NT2/D1 (cell line): ENCODE data around the gene ITGB5.
"Not testable (repeated sequence)": the region's sequence is repeated elsewhere in the genome, so short reads cannot be mapped to it uniquely, and the experiment has no call there.

Experiments
- DNase-seq: peaks from one replicate; pipeline ENCODE4 v3.0.0-alpha.2; 2011; ENCODE audit warnings: low read depth, low spot score
- H3K27me3 ChIP-seq: 2 replicates; pipeline ENCODE4 v1.6.0; 2011; ENCODE audit warnings: mild to moderate bottlenecking; ENCODE audit not compliant: insufficient read length, insufficient read depth
- H3K36me3 ChIP-seq: 2 replicates; pipeline ENCODE4 v1.6.1; 2011; ENCODE audit warnings: mild to moderate bottlenecking, low read length, mixed read lengths; ENCODE audit not compliant: insufficient read depth, insufficient read length
- H3K4me1 ChIP-seq: 2 replicates; pipeline ENCODE4 v1.5.1; 2011; ENCODE audit not compliant: insufficient read depth, insufficient read length
- H3K4me3 ChIP-seq: 2 replicates; pipeline ENCODE4 v1.5.1; 2011; ENCODE audit warnings: low read depth; ENCODE audit not compliant: insufficient read length
- H3K9ac ChIP-seq: 2 replicates; pipeline ENCODE4 v1.6.0; 2011; ENCODE audit warnings: low read depth; ENCODE audit not compliant: insufficient read length
- H3K9me3 ChIP-seq: 2 replicates; pipeline ENCODE4 v1.5.1; 2011; ENCODE audit warnings: mild to moderate bottlenecking, low read length; ENCODE audit not compliant: insufficient read depth
- SUZ12 ChIP-seq: IDR thresholded peaks from 2 replicates; pipeline ENCODE4 v1.6.1; 2011; ENCODE audit not compliant: insufficient read length, insufficient read depth; ENCODE audit errors: extremely low read depth
- YY1 ChIP-seq: IDR thresholded peaks from 2 replicates; pipeline ENCODE4 v1.6.1; 2011; ENCODE audit not compliant: insufficient read length, insufficient read depth
- ZNF274 ChIP-seq: IDR thresholded peaks from 2 replicates; pipeline ENCODE4 v1.6.1; 2011; ENCODE audit warnings: mild to moderate bottlenecking, low read depth, low read length

ITGB5 gene

DNA sequence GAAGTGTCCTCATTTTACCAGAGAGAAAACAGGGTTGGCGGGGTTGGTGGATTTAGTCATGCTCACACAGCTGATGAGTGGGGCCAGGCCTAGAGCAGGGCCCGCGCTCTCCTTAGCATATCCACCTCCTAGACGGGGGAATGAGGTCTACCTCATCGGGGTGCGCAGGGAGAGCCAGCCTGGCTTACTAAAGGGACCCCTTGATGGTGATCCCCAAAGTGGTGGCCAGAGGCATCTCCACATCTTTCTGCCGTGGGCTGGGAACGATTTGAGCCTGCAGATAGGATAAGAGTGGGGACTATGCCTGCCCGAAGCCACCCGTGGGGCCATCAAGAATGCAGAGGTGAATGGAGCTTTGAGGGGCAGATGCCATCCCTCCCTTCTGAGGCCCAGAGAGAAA, 87.5 kb downstream of the ITGB5 start:
- no peak for TF ChIP-seq ZNF274
- TF ChIP-seq YY1, result no peak
- TF ChIP-seq SUZ12, result no peak
- H3K9ac ChIP-seq, result no peak overlapping the region
- no peak for DNase-seq
- no peaks in the 10 kb centered on the region for H3K9me3 ChIP-seq
- H3K27me3 ChIP-seq, result no peaks in the 10 kb centered on the region
- H3K4me1 ChIP-seq, result peaks cover 3% of the 10 kb centered on the region
- H3K36me3 ChIP-seq, result peaks cover 62% of the 10 kb centered on the region
- H3K4me3 ChIP-seq, result no peak overlapping the region

DNA sequence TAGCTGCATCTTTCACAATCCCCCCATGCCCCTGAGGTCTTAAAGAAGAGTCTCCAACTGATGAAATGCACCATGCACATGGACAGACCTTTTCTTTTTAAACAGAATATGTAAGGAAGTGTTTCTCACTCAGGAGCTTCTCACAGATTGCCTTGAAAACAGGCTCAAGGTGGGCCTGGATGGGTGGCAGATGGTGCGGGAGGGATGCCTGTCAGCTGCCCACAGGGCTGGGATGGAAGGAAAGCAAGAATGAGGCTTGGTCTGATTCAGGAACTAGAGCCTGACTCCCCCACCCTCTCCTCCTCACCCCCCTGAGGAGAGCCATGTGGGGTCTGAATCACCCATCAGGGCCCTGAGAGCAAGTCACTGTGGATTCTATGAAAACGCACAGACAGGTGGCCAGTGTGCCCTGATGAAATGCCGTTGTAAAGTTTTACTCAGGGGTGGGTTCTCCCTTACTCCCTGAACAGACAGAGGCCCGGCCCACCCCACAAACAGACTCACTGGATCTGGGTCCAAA, 89.7 kb downstream of the ITGB5 start:
- DNase-seq, result no peak
- Histone ChIP-seq H3K36me3 (peaks cover 68% of the 10 kb centered on the region), H3K9ac (no peak overlapping the region), H3K27me3 (no peaks in the 10 kb centered on the region), H3K9me3 (no peaks in the 10 kb centered on the region), H3K4me1 (peaks cover 3% of the 10 kb centered on the region), H3K4me3 (no peak overlapping the region)
- TF ChIP-seq ZNF274, result no peak
- no peak for TF ChIP-seq YY1
- TF ChIP-seq SUZ12, result no peak

DNA sequence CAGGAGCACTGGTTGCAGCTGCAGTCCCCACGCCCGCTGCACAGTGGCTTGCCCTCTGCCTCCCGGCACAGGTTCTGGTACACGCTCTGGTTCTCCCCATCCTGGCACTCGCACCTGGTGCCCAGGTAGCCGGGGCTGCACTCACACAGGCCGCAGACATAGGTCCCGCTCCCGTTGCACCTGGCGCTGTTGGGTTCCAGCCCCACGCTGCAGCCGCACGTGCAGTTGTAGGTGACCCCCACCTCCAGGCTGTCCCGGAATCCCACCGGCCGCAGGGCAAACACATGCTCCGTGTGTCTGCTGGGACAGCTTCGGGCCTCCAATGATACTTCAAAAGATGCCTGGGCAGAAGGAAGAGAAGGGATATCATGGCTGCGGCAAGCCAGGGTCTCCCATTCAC, 90.7 kb downstream of the ITGB5 start:
- no peak for TF ChIP-seq YY1
- H3K9ac ChIP-seq, result no peak overlapping the region
- H3K4me1 ChIP-seq, result peaks cover 6% of the 10 kb centered on the region
- no peak for DNase-seq
- H3K36me3 ChIP-seq, result peaks cover 68% of the 10 kb centered on the region
- no peaks in the 10 kb centered on the region for H3K9me3 ChIP-seq
- no peaks in the 10 kb centered on the region for H3K27me3 ChIP-seq
- no peak overlapping the region for H3K4me3 ChIP-seq

DNA sequence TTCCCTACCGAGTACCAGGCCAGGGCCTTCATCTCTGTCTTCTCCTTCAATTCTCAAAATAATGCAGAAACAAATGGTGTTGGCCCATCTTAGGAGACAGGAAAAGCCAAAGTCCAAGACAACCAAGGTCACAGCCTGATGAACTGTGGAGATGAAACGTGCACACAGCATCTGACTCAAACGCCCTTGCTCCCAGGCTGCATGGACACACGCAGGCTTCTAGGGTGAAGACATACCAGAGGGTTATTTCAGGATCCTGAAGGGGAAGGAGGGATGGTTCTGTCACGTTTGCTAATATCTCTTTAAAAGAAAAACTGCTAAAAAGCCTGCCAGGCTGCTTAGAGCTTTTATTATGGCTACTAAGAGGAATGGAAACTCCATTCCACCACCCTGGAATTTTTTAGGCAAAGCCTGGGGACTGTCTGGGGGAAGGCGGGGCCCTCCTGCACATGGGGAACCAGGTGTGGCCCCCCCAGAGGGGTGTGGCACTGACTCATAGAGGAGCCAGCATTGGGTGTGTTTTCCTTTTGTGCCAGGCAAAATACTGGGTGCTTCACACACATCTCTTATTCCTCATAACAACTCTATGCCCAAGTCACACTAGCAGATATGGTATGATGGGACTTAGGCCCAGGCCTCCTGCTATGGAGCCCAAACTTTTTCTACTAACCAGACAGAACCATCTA, 94.0 kb downstream of the ITGB5 start:
- DNase-seq, result no peak
- no peak for TF ChIP-seq YY1
- Histone ChIP-seq H3K9ac (no peak overlapping the region), H3K4me3 (no peak overlapping the region), H3K36me3 (peaks cover 71% of the 10 kb centered on the region), H3K27me3 (no peaks in the 10 kb centered on the region), H3K9me3 (no peaks in the 10 kb centered on the region), H3K4me1 (peaks cover 4% of the 10 kb centered on the region)

DNA sequence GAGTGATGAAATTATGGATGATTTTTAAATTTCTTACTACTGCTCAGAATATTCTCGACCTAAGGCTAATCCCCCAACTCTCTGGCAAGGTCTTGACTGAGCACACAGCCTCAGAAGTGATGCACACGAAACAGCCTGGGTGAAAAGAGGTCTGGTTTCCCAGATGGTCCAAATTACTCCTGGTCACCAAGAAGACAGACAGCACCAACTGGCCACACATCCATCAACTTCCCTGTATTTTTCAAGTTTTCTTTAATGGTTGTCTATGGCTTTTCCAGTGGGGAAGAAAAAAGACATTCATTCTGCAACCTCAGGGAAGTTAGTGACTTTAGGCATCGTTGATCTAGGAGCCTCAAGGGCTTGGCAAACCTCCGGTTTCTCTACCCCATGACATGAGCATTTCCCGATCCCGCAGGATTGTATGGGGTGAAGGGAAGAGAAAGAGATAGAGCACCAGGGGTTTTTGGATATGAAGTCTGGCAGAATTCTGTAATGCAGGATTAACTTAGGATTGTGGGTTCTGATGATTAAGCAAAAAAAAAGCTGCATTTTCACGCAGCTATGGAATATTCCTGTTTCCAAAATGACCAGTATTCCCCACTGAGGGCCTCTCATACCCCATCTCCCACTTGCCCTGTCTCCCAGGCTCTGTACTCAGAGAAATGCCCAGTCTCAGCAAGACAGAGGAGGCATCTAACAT, 94.7 kb downstream of the ITGB5 start:
- no peak for DNase-seq
- peaks cover 4% of the 10 kb centered on the region for H3K4me1 ChIP-seq
- no peaks in the 10 kb centered on the region for H3K27me3 ChIP-seq
- peaks cover 73% of the 10 kb centered on the region for H3K36me3 ChIP-seq
- TF ChIP-seq YY1 (no peak), SUZ12 (no peak), ZNF274 (no peak)
- no peaks in the 10 kb centered on the region for H3K9me3 ChIP-seq
- no peak overlapping the region for H3K9ac ChIP-seq
- no peak overlapping the region for H3K4me3 ChIP-seq

DNA sequence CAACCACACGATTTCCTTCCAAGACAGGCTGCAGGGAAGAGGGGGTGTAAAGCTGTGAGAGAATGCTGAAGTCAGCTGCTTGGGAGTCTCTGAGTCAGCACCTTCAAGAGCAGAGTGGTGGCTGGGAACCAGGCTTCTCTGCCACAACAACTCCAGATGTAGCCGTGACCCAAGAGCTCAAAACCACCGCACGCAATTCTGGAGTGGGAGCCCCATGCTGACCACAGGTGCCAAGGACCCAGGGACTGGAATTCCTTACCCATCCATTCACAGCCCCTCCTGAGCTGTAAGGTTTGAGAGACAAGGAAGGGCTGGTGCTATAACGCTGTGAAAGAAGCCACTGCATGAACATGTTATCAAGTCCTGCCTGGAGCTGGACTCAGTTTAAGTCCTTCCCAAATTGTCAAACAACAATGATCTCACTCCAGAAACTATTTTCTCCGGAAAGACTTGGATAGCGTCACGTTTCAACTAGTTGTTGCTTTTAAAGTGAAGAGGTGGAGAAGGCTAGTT, 95.5 kb downstream of the ITGB5 start:
- Histone ChIP-seq H3K9ac (no peak overlapping the region), H3K36me3 (peaks cover 66% of the 10 kb centered on the region)
- no peak for TF ChIP-seq ZNF274
- TF ChIP-seq YY1, result no peak
- no peak for TF ChIP-seq SUZ12

DNA sequence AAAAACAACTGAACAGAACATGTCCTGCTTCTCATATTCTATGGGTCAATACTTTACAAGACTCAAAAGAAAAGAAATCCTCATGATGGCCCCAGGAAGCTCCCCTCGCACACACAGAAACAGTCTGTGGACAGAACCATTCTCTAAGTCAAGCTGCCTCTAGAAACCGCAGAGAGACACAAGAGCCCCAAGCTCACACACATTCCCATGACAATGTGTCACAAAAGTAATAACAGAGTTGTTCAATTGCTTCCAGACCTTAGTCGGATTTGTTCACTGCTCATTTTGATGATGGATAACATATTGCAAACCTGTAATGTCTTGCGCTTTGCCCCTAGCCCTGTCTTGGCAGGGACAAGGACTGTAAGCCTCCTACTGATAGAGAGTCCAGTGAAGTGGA, 96.0 kb downstream of the ITGB5 start:
- TF ChIP-seq ZNF274, result no peak
- no peak for TF ChIP-seq YY1
- no peak for TF ChIP-seq SUZ12
- DNase-seq, result no peak
- no peak overlapping the region for H3K9ac ChIP-seq

More for the DNA sequence above, 95.5 kb downstream of the ITGB5 start:
- Histone ChIP-seq H3K4me1 (peaks cover 4% of the 10 kb centered on the region), H3K4me3 (no peak overlapping the region), H3K27me3 (no peaks in the 10 kb centered on the region), H3K9me3 (no peaks in the 10 kb centered on the region)
- no peak for DNase-seq

DNA sequence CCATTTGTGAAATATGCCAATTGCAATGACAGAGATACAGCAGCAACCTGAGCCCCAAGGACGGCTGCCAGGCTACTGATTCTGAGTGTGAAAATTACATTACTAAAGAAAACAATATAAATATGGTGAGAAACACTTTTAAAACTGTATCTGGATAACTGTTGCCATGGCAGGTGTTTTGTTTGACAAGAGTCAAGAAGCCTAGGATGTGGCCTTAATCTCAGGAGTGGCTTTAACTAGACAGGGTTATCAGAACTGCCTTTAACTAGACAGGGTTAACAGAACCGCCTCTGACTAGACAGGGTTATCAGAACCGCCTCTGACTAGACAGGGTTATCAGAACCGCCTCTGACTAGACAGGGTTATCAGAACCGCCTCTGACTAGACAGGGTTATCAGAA, 98.1 kb downstream of the ITGB5 start:
- H3K4me1 ChIP-seq, DNase-seq, H3K9me3 ChIP-seq, H3K4me3 ChIP-seq, H3K27me3 ChIP-seq, H3K9ac ChIP-seq: not testable (repeated sequence)
- peaks cover 67% of the 10 kb centered on the region for H3K36me3 ChIP-seq

More for the DNA sequence above, 96.0 kb downstream of the ITGB5 start:
- H3K4me1 ChIP-seq, result peaks cover 4% of the 10 kb centered on the region
- H3K27me3 ChIP-seq, result no peaks in the 10 kb centered on the region
- no peak overlapping the region for H3K4me3 ChIP-seq
- no peaks in the 10 kb centered on the region for H3K9me3 ChIP-seq
- peaks cover 65% of the 10 kb centered on the region for H3K36me3 ChIP-seq
